ENCODE measurements around the gene RGS7.
"Not testable (repeated sequence)": the region's sequence is repeated elsewhere in the genome, so short reads cannot be mapped to it uniquely, and the experiment has no call there.

Gene RGS7

GRCh38 chr1:241063276-241063675, 293.7 kb downstream of the RGS7 start:
- no peak for DNase-seq

GRCh38 chr1:241061062-241061461, 295.9 kb downstream of the RGS7 start:
- no peak for DNase-seq

- DNase-seq = no peak
Observed at GRCh38 chr1:241048622-241049021, 308.4 kb downstream of the RGS7 start.

- DNase-seq = no peak
Observed at GRCh38 chr1:241045659-241046058, 311.3 kb downstream of the RGS7 start.

GRCh38 chr1:241034203-241034936, 322.6 kb downstream of the RGS7 start:
- no peak for DNase-seq

- no peak for DNase-seq
Observed at GRCh38 chr1:241024834-241025233, 332.2 kb downstream of the RGS7 start.

GRCh38 chr1:241022366-241022765, 334.6 kb downstream of the RGS7 start:
- DNase-seq = no peak

GRCh38 chr1:241020851-241021697, 335.9 kb downstream of the RGS7 start:
- DNase-seq = no peak

GRCh38 chr1:241012708-241013340, 344.2 kb downstream of the RGS7 start:
- DNase-seq = no peak

- no peak for DNase-seq
Observed at GRCh38 chr1:241007668-241008067, 349.3 kb downstream of the RGS7 start.

GRCh38 chr1:240999826-241000225, 357.2 kb downstream of the RGS7 start:
- DNase-seq = no peak

GRCh38 chr1:240998441-240999015, 358.5 kb downstream of the RGS7 start:
- DNase-seq = no peak

- DNase-seq = no peak
Observed at GRCh38 chr1:240998024-240998423, 359.0 kb downstream of the RGS7 start.

- no peak for DNase-seq
Observed at GRCh38 chr1:240993004-240993403, 364.0 kb downstream of the RGS7 start.

GRCh38 chr1:240991230-240991629, 365.8 kb downstream of the RGS7 start:
- no peak for DNase-seq

- no peak for DNase-seq
Observed at GRCh38 chr1:240987928-240988327, 369.1 kb downstream of the RGS7 start.

- no peak for DNase-seq
Observed at GRCh38 chr1:240985081-240985480, 371.9 kb downstream of the RGS7 start.

GRCh38 chr1:240980342-240980741, 376.7 kb downstream of the RGS7 start:
- DNase-seq = no peak

- DNase-seq = no peak
Observed at GRCh38 chr1:240976685-240977084, 380.3 kb downstream of the RGS7 start.

- DNase-seq = no peak
Observed at GRCh38 chr1:240973875-240974274, 383.1 kb downstream of the RGS7 start.

- DNase-seq = not testable (repeated sequence)
Observed at GRCh38 chr1:240972059-240972458, 384.9 kb downstream of the RGS7 start.

GRCh38 chr1:240970253-240970652, 386.8 kb downstream of the RGS7 start:
- DNase-seq = no peak

GRCh38 chr1:240968864-240969263, 388.1 kb downstream of the RGS7 start:
- DNase-seq = no peak
